Measurements from ENCODE around the gene STARD9. TPM values are rescaled to one million over a fixed set of nuclear protein-coding genes. Genes with fewer than 3 reads are reported as not detected.
A peak's percentile ranks its signal among the peaks of the same experiment; 100 is the strongest.

The STARD9 gene
- total RNA-seq, 6 experiments from 2014 or later = 1.9 to 2.8 (median 2.3) TPM

GRCh38 chr15:42707873-42708544, 132.6 kb downstream of the STARD9 start:
- H3K9me3 Mint-ChIP-seq = no peaks in the 10 kb centered on the region

GRCh38 chr15:42710662-42711061, 135.3 kb downstream of the STARD9 start:
- no peaks in the 10 kb centered on the region for H3K27me3 Mint-ChIP-seq (ENCODE audit: insufficient read depth)
- DNase-seq = no peak
- TF ChIP-seq CTCF (IDR thresholded peaks at IDR 0.05) = no peak

More at GRCh38 chr15:42707873-42708544, 132.6 kb downstream of the STARD9 start:
- Mint-ChIP-seq H3K27me3 (ENCODE audit: insufficient read depth) (no peaks in the 10 kb centered on the region), H3K4me1 (ENCODE audit: low read depth) (peaks cover 7% of the 10 kb centered on the region), H3K36me3 (ENCODE audit: low read depth) (no peaks in the 10 kb centered on the region), H3K4me3 (no peak overlapping the region), H3K27ac (no peak overlapping the region; the same call in 1 of the 2 replicates)
- TF ChIP-seq CTCF (IDR thresholded peaks at IDR 0.05) = no peak
- DNase-seq = no peak

GRCh38 chr15:42711746-42712145, 136.3 kb downstream of the STARD9 start:
- Mint-ChIP-seq H3K4me3 (no peak overlapping the region), H3K9me3 (no peaks in the 10 kb centered on the region), H3K4me1 (ENCODE audit: low read depth) (peaks cover 13% of the 10 kb centered on the region), H3K27ac (no peak overlapping the region), H3K36me3 (ENCODE audit: low read depth) (no peaks in the 10 kb centered on the region), H3K27me3 (ENCODE audit: insufficient read depth) (no peaks in the 10 kb centered on the region)
- no peak for DNase-seq
- TF ChIP-seq CTCF (IDR thresholded peaks at IDR 0.05) = no peak

More at GRCh38 chr15:42710662-42711061, 135.3 kb downstream of the STARD9 start:
- Mint-ChIP-seq H3K36me3 (ENCODE audit: low read depth) (no peaks in the 10 kb centered on the region), H3K4me3 (no peak overlapping the region), H3K9me3 (no peaks in the 10 kb centered on the region), H3K4me1 (ENCODE audit: low read depth) (peaks cover 7% of the 10 kb centered on the region), H3K27ac (no peak overlapping the region)

GRCh38 chr15:42712584-42712983, 137.2 kb downstream of the STARD9 start:
- Mint-ChIP-seq H3K27me3 (ENCODE audit: insufficient read depth) (no peaks in the 10 kb centered on the region), H3K9me3 (no peaks in the 10 kb centered on the region), H3K36me3 (ENCODE audit: low read depth) (no peaks in the 10 kb centered on the region), H3K27ac (no peak overlapping the region), H3K4me3 (no peak overlapping the region), H3K4me1 (ENCODE audit: low read depth) (peaks cover 9% of the 10 kb centered on the region)
- no peak for TF ChIP-seq CTCF (IDR thresholded peaks at IDR 0.05)
- no peak for DNase-seq

GRCh38 chr15:42716125-42716524, 140.7 kb downstream of the STARD9 start:
- no peak for DNase-seq
- Mint-ChIP-seq H3K27ac (peak overlapping the region; percentile 44; the same call in 1 of the 2 replicates), H3K36me3 (ENCODE audit: low read depth) (0 out of 2 replicates have a peak, but pooled peaks cover 6% of the 10 kb centered on the region), H3K9me3 (no peaks in the 10 kb centered on the region), H3K4me3 (no peak overlapping the region), H3K4me1 (ENCODE audit: low read depth) (peaks cover 15% of the 10 kb centered on the region), H3K27me3 (ENCODE audit: insufficient read depth) (peaks cover 4% of the 10 kb centered on the region; the same call in 1 of the 2 replicates)
- no peak for TF ChIP-seq CTCF (IDR thresholded peaks at IDR 0.05)
